SIG-M5 treated with dmso at 0.1 percent for 504 hours (cell line): Measurements from ENCODE around the gene OGDH.
"Not testable (repeated sequence)": the region's sequence is repeated elsewhere in the genome, so short reads cannot be mapped to it uniquely, and the experiment has no call there.

Experiments used
- DNase-seq: peaks from one replicate; lab custom pipeline; 2025; ENCODE audit not compliant: unreplicated experiment; lab: John Stamatoyannopoulos, UW

Gene OGDH

GRCh38 chr7:44580945-44581878 lies 25.2 kb upstream of the OGDH start:
- peak; percentile 23 for DNase-seq

- peak; percentile 98 for DNase-seq
Observed at GRCh38 chr7:44581879-44582603, 24.4 kb upstream of the OGDH start, which contains the start of gene TMED4. TMED4 (minus strand) TSS chr7:44582231; CDS start chr7:44582206, 25 bp downstream.

GRCh38 chr7:44583146-44583865 lies 23.1 kb upstream of the OGDH start:
- no peak for DNase-seq

GRCh38 chr7:44587843-44588711 lies 18.4 kb upstream of the OGDH start:
- peak; percentile 71 for DNase-seq

- no peak for DNase-seq
Observed at GRCh38 chr7:44590910-44591309, 15.5 kb upstream of the OGDH start.

- DNase-seq, result no peak
Observed at GRCh38 chr7:44595934-44596635, 10.3 kb upstream of the OGDH start.

- not testable (repeated sequence) for DNase-seq
Observed at GRCh38 chr7:44597181-44597580, 9.2 kb upstream of the OGDH start.

GRCh38 chr7:44599222-44599621 lies 7.2 kb upstream of the OGDH start:
- DNase-seq, result no peak

- DNase-seq, result no peak
Observed at GRCh38 chr7:44602576-44602910, 3.9 kb upstream of the OGDH start.

GRCh38 chr7:44603193-44603592 lies 3.2 kb upstream of the OGDH start:
- no peak for DNase-seq

GRCh38 chr7:44604941-44605340 lies 1.5 kb upstream of the OGDH start:
- DNase-seq, result no peak

GRCh38 chr7:44607141-44608068 lies 978 bp downstream of the OGDH start:
- DNase-seq, result no peak

- no peak for DNase-seq
Observed at GRCh38 chr7:44608916-44609648, 2.7 kb downstream of the OGDH start.

GRCh38 chr7:44609829-44610228 lies 3.4 kb downstream of the OGDH start:
- DNase-seq, result no peak

GRCh38 chr7:44615149-44615611 lies 8.8 kb downstream of the OGDH start:
- DNase-seq, result peak; percentile 48

GRCh38 chr7:44615793-44616192 lies 9.4 kb downstream of the OGDH start:
- no peak for DNase-seq

- DNase-seq, result no peak
Observed at GRCh38 chr7:44616545-44616944, 10.1 kb downstream of the OGDH start.
